Mesendoderm (in vitro differentiated cells): ENCODE measurements around the gene SASH1.

Source experiments
- DNase-seq: peaks from one replicate; pipeline ENCODE4 v3.0.0; 2013
- H2AK5ac ChIP-seq: 2 replicates; pipeline ENCODE4 v1.6.1; 2013; ENCODE audit warnings: low read length, inconsistent platforms
- H2BK120ac ChIP-seq: 2 replicates; pipeline ENCODE4 v1.6.1; 2013; ENCODE audit warnings: low read depth, mild to moderate bottlenecking, low read length, moderate library complexity, mixed read lengths
- H2BK15ac ChIP-seq: replicated peaks from 2 replicates; pipeline ENCODE4 v1.6.1; 2013; ENCODE audit warnings: low read depth, mild to moderate bottlenecking, moderate library complexity
- H2BK5ac ChIP-seq: 2 replicates; pipeline ENCODE4 v1.6.1; 2013; ENCODE audit warnings: low read length, inconsistent platforms
- H3K18ac ChIP-seq: 2 replicates; pipeline ENCODE4 v1.6.1; 2013; ENCODE audit warnings: mild to moderate bottlenecking, low read length, mixed read lengths
- H3K23ac ChIP-seq: one replicate; pipeline ENCODE4 v1.6.1; 2013; ENCODE audit warnings: low read length
- H3K27ac ChIP-seq: 2 replicates; pipeline ENCODE4 v1.5.1; 2013; ENCODE audit warnings: low read depth, mild to moderate bottlenecking, inconsistent platforms, low read length, moderate library complexity
- H3K27me3 ChIP-seq: 2 replicates; pipeline ENCODE4 v1.6.1; 2013; ENCODE audit warnings: low read length, control low read depth, mild to moderate bottlenecking, inconsistent platforms; ENCODE audit not compliant: insufficient read depth, poor library complexity
- H3K36me3 ChIP-seq: 2 replicates; pipeline ENCODE4 v1.6.1; 2013; ENCODE audit warnings: low read length, inconsistent platforms; ENCODE audit not compliant: control insufficient read depth, insufficient read depth
- H3K4ac ChIP-seq: one replicate; pipeline ENCODE4 v1.6.1; 2013; ENCODE audit warnings: low read depth, mild to moderate bottlenecking, low read length, moderate library complexity
- H3K4me1 ChIP-seq: 2 replicates; pipeline ENCODE4 v1.6.1; 2013; ENCODE audit warnings: low read depth, low read length, inconsistent platforms; ENCODE audit not compliant: control insufficient read depth
- H3K4me2 ChIP-seq: 2 replicates; pipeline ENCODE4 v1.6.1; 2013; ENCODE audit warnings: low read length
- H3K4me3 ChIP-seq: 2 replicates; pipeline ENCODE4 v1.5.1; 2013; ENCODE audit warnings: mild to moderate bottlenecking, low read length
- H3K56ac ChIP-seq: one replicate; pipeline ENCODE4 v1.6.1; 2013; ENCODE audit warnings: low read length
- H3K79me1 ChIP-seq: 2 replicates; pipeline ENCODE4 v1.6.1; 2013; ENCODE audit warnings: low read length, inconsistent platforms
- H3K79me2 ChIP-seq: 2 replicates; pipeline ENCODE4 v1.6.1; 2013; ENCODE audit warnings: mild to moderate bottlenecking, low read length; ENCODE audit not compliant: control insufficient read depth, insufficient read depth
- H3K9ac ChIP-seq: 2 replicates; pipeline ENCODE4 v1.6.1; 2013; ENCODE audit warnings: low read length, inconsistent platforms
- H4K5ac ChIP-seq: one replicate; pipeline ENCODE4 v1.6.1; 2013; ENCODE audit warnings: low read length
- H4K8ac ChIP-seq: one replicate; pipeline ENCODE4 v1.6.1; 2013; ENCODE audit warnings: low read depth, mild to moderate bottlenecking, control low read depth, low read length, moderate library complexity
- WGBS: extraction: QIAGEN DNeasy Blood & Tissue Kit; methylation state at CpG from one replicate; pipeline ENCODE4 v1.1.7; 2013; ENCODE audit warnings: low lambda C conversion rate, missing lambda C conversion rate; ENCODE audit not compliant: insufficient coverage; ENCODE audit errors: extremely low coverage; 5-methylcytosine and 5-hydroxymethylcytosine counted together

The SASH1 gene

GRCh38 chr6:148457843-148458159 lies 115.2 kb downstream of the SASH1 start:
- Histone ChIP-seq H2BK15ac (no peak overlapping the region), H3K79me2 (no peaks in the 10 kb centered on the region), H3K23ac (no peak overlapping the region), H3K4me2 (no peak overlapping the region), H2BK120ac (no peak overlapping the region), H3K36me3 (no peaks in the 10 kb centered on the region), H4K5ac (no peak overlapping the region), H3K79me1 (no peaks in the 10 kb centered on the region), H3K18ac (no peak overlapping the region), H3K56ac (no peak overlapping the region), H2BK5ac (no peak overlapping the region), H3K27me3 (no peaks in the 10 kb centered on the region), H3K4me1 (peaks cover 1% of the 10 kb centered on the region), H4K8ac (no peak overlapping the region), H2AK5ac (no peak overlapping the region), H3K4me3 (no peak overlapping the region), H3K9ac (no peak overlapping the region), H3K27ac (no peak overlapping the region), H3K4ac (no peak overlapping the region)
- DNase-seq = no peak
- no CpG with 5 or more reads among the region's 4 CpGs for WGBS

GRCh38 chr6:148459238-148459637 lies 116.6 kb downstream of the SASH1 start:
- no peak overlapping the region for H2BK5ac ChIP-seq
- no peak for DNase-seq
- H3K56ac ChIP-seq = no peak overlapping the region
- no peak overlapping the region for H2BK120ac ChIP-seq
- H2BK15ac ChIP-seq = no peak overlapping the region
- H3K4me1 ChIP-seq = peaks cover 1% of the 10 kb centered on the region
- no peak overlapping the region for H4K8ac ChIP-seq
- no peaks in the 10 kb centered on the region for H3K36me3 ChIP-seq
- H3K9ac ChIP-seq = no peak overlapping the region
- H3K27ac ChIP-seq = no peak overlapping the region
- no peak overlapping the region for H3K23ac ChIP-seq
- H3K18ac ChIP-seq = no peak overlapping the region
- no peaks in the 10 kb centered on the region for H3K27me3 ChIP-seq
- no peaks in the 10 kb centered on the region for H3K79me1 ChIP-seq
- no peak overlapping the region for H3K4me2 ChIP-seq
- no peak overlapping the region for H4K5ac ChIP-seq
- H3K79me2 ChIP-seq = no peaks in the 10 kb centered on the region
- no peak overlapping the region for H3K4me3 ChIP-seq
- no peak overlapping the region for H2AK5ac ChIP-seq
- no peak overlapping the region for H3K4ac ChIP-seq
- WGBS = no CpG with 5 or more reads among the region's 4 CpGs

DNA sequence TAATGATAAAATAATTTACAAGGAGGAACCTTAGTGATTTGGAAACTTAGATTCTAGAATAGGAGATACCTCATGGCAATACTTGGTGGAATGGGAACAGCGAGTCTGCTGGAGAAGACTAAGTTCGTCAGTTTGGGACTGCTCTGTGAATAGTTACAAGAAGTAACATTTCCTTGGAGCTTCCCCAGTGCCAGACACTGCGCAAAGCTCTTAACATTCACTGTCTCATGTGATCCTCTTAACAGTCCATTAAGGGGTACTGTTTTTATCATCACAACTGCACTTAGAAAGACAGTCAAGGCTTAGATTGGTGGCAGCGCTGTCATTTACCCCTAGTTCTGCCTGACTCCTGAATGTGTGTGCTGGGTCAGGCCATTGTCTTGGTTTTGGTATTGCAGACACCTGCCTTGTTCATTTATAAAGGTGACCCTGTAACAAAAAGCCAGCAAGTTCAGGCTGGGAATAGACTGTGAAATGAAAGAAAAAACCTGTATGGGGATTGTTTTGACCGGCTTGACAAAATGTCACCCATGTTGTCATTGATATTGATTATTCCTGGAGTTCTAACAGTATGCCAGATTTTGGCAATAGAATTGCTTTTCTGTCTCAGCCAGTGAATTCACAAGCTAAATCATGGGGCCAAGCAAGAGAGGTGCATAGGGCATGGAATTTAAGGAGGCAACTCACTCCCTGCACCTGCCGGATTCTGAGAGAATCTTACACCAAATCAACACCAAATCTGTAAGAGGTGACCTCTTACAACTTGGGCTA lies 118.4 kb downstream of the SASH1 start:
- no peaks in the 10 kb centered on the region for H3K36me3 ChIP-seq
- no peak overlapping the region for H3K56ac ChIP-seq
- no peak overlapping the region for H3K4ac ChIP-seq
- no peak overlapping the region for H4K5ac ChIP-seq
- no peaks in the 10 kb centered on the region for H3K27me3 ChIP-seq
- H3K4me1 ChIP-seq = peaks cover 3% of the 10 kb centered on the region
- no peak overlapping the region for H4K8ac ChIP-seq
- no CpG with 5 or more reads among the region's 6 CpGs for WGBS
- H2BK15ac ChIP-seq = no peak overlapping the region
- H2AK5ac ChIP-seq = no peak overlapping the region
- H3K27ac ChIP-seq = no peak overlapping the region
- H3K9ac ChIP-seq = no peak overlapping the region
- H3K18ac ChIP-seq = no peak overlapping the region
- no peak overlapping the region for H2BK120ac ChIP-seq
- H3K4me3 ChIP-seq = no peak overlapping the region
- H3K23ac ChIP-seq = no peak overlapping the region
- H2BK5ac ChIP-seq = no peak overlapping the region
- H3K79me1 ChIP-seq = no peaks in the 10 kb centered on the region
- H3K4me2 ChIP-seq = no peak overlapping the region
- DNase-seq = no peak
- no peaks in the 10 kb centered on the region for H3K79me2 ChIP-seq

GRCh38 chr6:148461986-148462577 lies 119.4 kb downstream of the SASH1 start:
- Histone ChIP-seq H3K4me1 (peaks cover 3% of the 10 kb centered on the region), H3K9ac (no peak overlapping the region), H2BK15ac (no peak overlapping the region), H2BK120ac (no peak overlapping the region), H3K27me3 (no peaks in the 10 kb centered on the region), H4K8ac (no peak overlapping the region), H3K4me2 (no peak overlapping the region), H3K56ac (no peak overlapping the region), H2AK5ac (no peak overlapping the region), H2BK5ac (no peak overlapping the region), H3K79me1 (no peaks in the 10 kb centered on the region), H3K36me3 (no peaks in the 10 kb centered on the region), H3K27ac (no peak overlapping the region), H3K23ac (no peak overlapping the region), H3K4me3 (no peak overlapping the region), H3K79me2 (no peaks in the 10 kb centered on the region), H4K5ac (no peak overlapping the region), H3K4ac (no peak overlapping the region), H3K18ac (no peak overlapping the region)
- no peak for DNase-seq
- WGBS = no CpG with 5 or more reads among the region's 2 CpGs

DNA sequence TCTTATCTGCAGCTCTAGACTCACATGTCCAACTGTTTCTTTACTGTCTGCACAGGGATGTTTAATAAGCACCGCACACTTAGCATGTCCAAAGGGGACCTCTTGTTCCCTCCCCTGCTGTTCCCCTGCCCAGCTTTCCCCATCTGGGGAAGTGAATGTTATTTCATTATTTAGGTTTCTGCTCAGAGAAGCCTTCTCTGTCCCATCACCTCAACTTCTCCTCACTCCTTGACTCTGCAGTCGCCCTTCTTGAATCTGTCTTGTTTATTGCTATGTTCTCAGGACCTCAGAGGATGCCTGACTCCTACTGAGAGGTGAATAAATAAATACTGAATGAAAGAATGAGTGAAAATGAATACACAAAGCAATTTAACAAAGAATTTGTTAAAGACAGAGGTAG lies 121.0 kb downstream of the SASH1 start:
- no peak overlapping the region for H3K4me2 ChIP-seq
- H2AK5ac ChIP-seq = no peak overlapping the region
- H3K79me2 ChIP-seq = no peaks in the 10 kb centered on the region
- no peaks in the 10 kb centered on the region for H3K79me1 ChIP-seq
- no peak overlapping the region for H3K56ac ChIP-seq
- no peak overlapping the region for H3K4ac ChIP-seq
- no peak overlapping the region for H3K18ac ChIP-seq
- no peak overlapping the region for H3K9ac ChIP-seq
- H2BK5ac ChIP-seq = no peak overlapping the region
- no peak overlapping the region for H3K4me3 ChIP-seq
- WGBS = no CpG with 5 or more reads among the region's 2 CpGs
- no peak overlapping the region for H3K27ac ChIP-seq
- H3K36me3 ChIP-seq = no peaks in the 10 kb centered on the region
- H2BK15ac ChIP-seq = no peak overlapping the region
- no peak for DNase-seq
- H4K5ac ChIP-seq = no peak overlapping the region
- H3K4me1 ChIP-seq = peaks cover 3% of the 10 kb centered on the region
- H4K8ac ChIP-seq = no peak overlapping the region
- H3K27me3 ChIP-seq = no peaks in the 10 kb centered on the region
- H3K23ac ChIP-seq = no peak overlapping the region
- H2BK120ac ChIP-seq = no peak overlapping the region
